HepG2 (cell line): ENCODE measurements around the gene WLS. TPM values are rescaled to one million over a fixed set of nuclear protein-coding genes. Genes with fewer than 3 reads are reported as not detected.

Experiments
- ATAC-seq: fragments of 200-7000 bp; cut with Tn5 transposase; 3 replicates; pipeline ENCODE4 v1.9.1; 2020; ENCODE audit warnings: mild to moderate bottlenecking, moderate library complexity
- BruUV-seq: library from RNA; stranded (reverse); fragments of 400-500 nt; replicated peaks from 2 replicates; lab custom pipeline; 2021; lab: Mats Ljungman, UMichigan
- CTCF ChIA-PET: fragments of 300-600 bp; formaldehyde crosslinking; extraction: SDS; loops from one replicate; lab custom pipeline; 2021; ENCODE audit warnings: low total read pairs, inconsistent platforms, low intra/inter-chr PET ratio; lab: Yijun Ruan, JAX
- POLR2A ChIA-PET: fragments of 350-600 bp; sonication (Branson Sonifier 250); formaldehyde crosslinking; loops from one replicate; lab custom pipeline; 2020; ENCODE audit warnings: antibody characterized with exemption, inconsistent platforms; lab: Yijun Ruan, JAX
- DNase-seq: peaks from one replicate; pipeline ENCODE4 v3.0.0-alpha.2; 2015; ENCODE audit warnings: low spot score
- FAIRE-seq: peaks from 3 replicates; lab custom pipeline; 2011; peaks lifted over from hg19 to GRCh38; lab: Jason Lieb, UNC
- H2AFZ ChIP-seq: one replicate; pipeline ENCODE4 v1.6.1; 2011; ENCODE audit warnings: low read length, inconsistent platforms
- H3K27ac ChIP-seq: fragments of 300-600 bp; 3 replicates; pipeline ENCODE4 v1.8.0; 2011; ENCODE audit warnings: mixed run types, mild to moderate bottlenecking, mixed read lengths, low read length, inconsistent platforms; ENCODE audit not compliant: insufficient read depth; ENCODE audit errors: extremely low read length
- H3K27me3 ChIP-seq, 2 experiments: fragments of 200-600 bp in 1 of 2; 2 replicates in 1 of 2; 3 replicates in 1 of 2; pipeline versions ENCODE4 v1.6.0 to v1.8.0; 2011; ENCODE audit warnings: low read length in 2 of 2, mild to moderate bottlenecking in 2 of 2, moderate library complexity in 2 of 2, inconsistent platforms in 1 of 2; ENCODE audit not compliant: insufficient read depth in 2 of 2, control insufficient read depth in 1 of 2
- H3K36me3 ChIP-seq, 2 experiments: fragments of 200-600 bp in 1 of 2; replicated peaks in 1 of 2; 2 replicates in 1 of 2; 3 replicates in 1 of 2; pipeline versions ENCODE4 v1.5.1 to v1.8.0; 2011; ENCODE audit warnings: low read length in 2 of 2, inconsistent platforms in 1 of 2; ENCODE audit not compliant: insufficient read depth in 2 of 2, control insufficient read depth in 1 of 2
- H3K4me1 ChIP-seq: 2 replicates; pipeline ENCODE4 v1.5.1; 2012; ENCODE audit warnings: low read length, inconsistent platforms; ENCODE audit not compliant: insufficient read depth
- H3K4me2 ChIP-seq: 2 replicates; pipeline ENCODE4 v1.6.0; 2011; ENCODE audit warnings: low read depth, low read length, inconsistent platforms
- H3K4me3 ChIP-seq, 3 experiments: fragments of 200-600 bp in 1 of 3; sonication (generic), shearing (Covaris generic) in 1 of 3; replicated peaks in 1 of 3; 2 replicates each; pipeline ENCODE4 v1.5.1; 2011 to 2016; ENCODE audit warnings: low read length in 3 of 3, inconsistent platforms in 2 of 3, low read depth in 2 of 3, mild to moderate bottlenecking in 2 of 3, control low read depth in 1 of 3, mixed read lengths in 1 of 3; ENCODE audit not compliant: insufficient read depth in 1 of 3
- H3K79me2 ChIP-seq: one replicate; pipeline ENCODE4 v1.6.1; 2011; ENCODE audit warnings: low read length, inconsistent platforms; ENCODE audit not compliant: insufficient read depth
- H3K9ac ChIP-seq: 2 replicates; pipeline ENCODE4 v1.6.0; 2011; ENCODE audit warnings: mild to moderate bottlenecking, low read depth, low read length, inconsistent platforms; ENCODE audit not compliant: insufficient read depth
- H3K9me3 ChIP-seq: 2 replicates; pipeline ENCODE4 v1.5.1; 2012; ENCODE audit warnings: mild to moderate bottlenecking, low read length
- H4K20me1 ChIP-seq: 2 replicates; pipeline ENCODE4 v1.6.0; 2011; ENCODE audit warnings: inconsistent platforms, mild to moderate bottlenecking, low read length, moderate library complexity; ENCODE audit not compliant: insufficient read depth
- ATF2 ChIP-seq: sonication (generic); formaldehyde crosslinking; IDR thresholded peaks from 2 replicates; pipeline ENCODE4 v1.4.0; 2020; ENCODE audit warnings: missing genetic modification reagents
- DDIT3 ChIP-seq: sonication (generic); formaldehyde crosslinking; IDR thresholded peaks from 2 replicates; pipeline ENCODE4 v1.4.0; 2020; ENCODE audit warnings: mild to moderate bottlenecking, missing genetic modification reagents
- KLF9 ChIP-seq: IDR thresholded peaks from 2 replicates; pipeline ENCODE4 v1.6.1; 2016; ENCODE audit warnings: low read depth
- PHF21A ChIP-seq: sonication (generic); formaldehyde crosslinking; IDR thresholded peaks from 2 replicates; pipeline ENCODE4 v1.5.0; 2020; ENCODE audit warnings: mild to moderate bottlenecking, missing genetic modification reagents
- POLR2AphosphoS5 ChIP-seq: IDR thresholded peaks from 2 replicates; pipeline ENCODE4 v1.6.1; 2012; ENCODE audit warnings: low read depth, low read length
- REST ChIP-seq, 2 experiments: IDR thresholded peaks; 2 replicates each; pipeline ENCODE4 v1.6.1; 2011 to 2012; ENCODE audit warnings: low read length in 2 of 2, borderline replicate concordance in 1 of 2, low read depth in 1 of 2, mild to moderate bottlenecking in 1 of 2, moderate library complexity in 1 of 2
- SAP130 ChIP-seq: IDR thresholded peaks from 2 replicates; pipeline ENCODE4 v1.6.1; 2016; ENCODE audit warnings: low read depth
- TOE1 ChIP-seq: sonication (generic); formaldehyde crosslinking; IDR thresholded peaks from 2 replicates; pipeline ENCODE4 v1.4.0; 2020; ENCODE audit warnings: mild to moderate bottlenecking, missing genetic modification reagents
- ZBTB37 ChIP-seq: sonication (generic); formaldehyde crosslinking; IDR thresholded peaks from 2 replicates; pipeline ENCODE4 v1.4.0; 2020; ENCODE audit warnings: mild to moderate bottlenecking, missing genetic modification reagents
- ZNF142 ChIP-seq: sonication (generic); formaldehyde crosslinking; IDR thresholded peaks from 2 replicates; pipeline ENCODE4 v1.4.0; 2020; ENCODE audit warnings: missing genetic modification reagents
- ZNF3 ChIP-seq: IDR thresholded peaks from 2 replicates; pipeline ENCODE4 v1.7.0; 2017; ENCODE audit warnings: inconsistent platforms
- ZNF451 ChIP-seq: sonication (generic); formaldehyde crosslinking; IDR thresholded peaks from 2 replicates; pipeline ENCODE4 v1.5.0; 2020; ENCODE audit warnings: mild to moderate bottlenecking, missing genetic modification reagents
- ZNF547 ChIP-seq: sonication (generic); formaldehyde crosslinking; IDR thresholded peaks from 2 replicates; pipeline ENCODE4 v1.5.1; 2020; ENCODE audit warnings: mild to moderate bottlenecking, missing genetic modification reagents
- WGBS: methylation state at CpG from one replicate; pipeline ENCODE4 v1.1.6; 2017; ENCODE audit warnings: low lambda C conversion rate; 5-methylcytosine and 5-hydroxymethylcytosine counted together
- in situ Hi-C: cut with HindIII; loops from 2 replicates; pipeline ENCODE4 v1.10.0; 2017; ENCODE audit warnings: low pct_unique_long_range_greater_than_20kb; ENCODE audit not compliant: extremely low pct_ligation_motif_present
- intact Hi-C: fragments of 100-400 bp; cut with micrococcal nuclease; formaldehyde crosslinking; loops from one replicate; pipeline ENCODE4 v1.10.0; 2022; ENCODE audit not compliant: unreplicated experiment
- polyA plus RNA-seq, 8 experiments: library from polyadenylated mRNA; depleted of rRNA in 3 of 8; stranded (reverse) in 7 of 8; unstranded in 1 of 8; fragments of >200 nt; fragmentation: Illumina TruSeq in 4 of 8; extraction: Trizol in 4 of 8; gene quantifications; 2 replicates each; pipeline versions ENCODE4 v1.2.1 to v1.2.3, GENCODE V29; 2011 to 2016; ENCODE audit warnings: low read depth in 4 of 8, missing spikeins in 1 of 8, mixed read lengths in 1 of 8; ENCODE audit not compliant: insufficient read depth in 1 of 8
- total RNA-seq, 5 experiments: library from RNA; depleted of rRNA; stranded (reverse); fragments of >200 nt; fragmentation: Illumina TruSeq; extraction: Trizol; gene quantifications; 2 replicates each; pipeline ENCODE4 v1.2.3, GENCODE V29; 2016; ENCODE audit warnings: low read depth in 1 of 5

WLS gene
- total and polyA plus RNA-seq, 2 of the 13 experiments (the other 11 are each of a cell fraction or from before 2014, with no cell fraction given), result not detected

GRCh38 chr1:68100571-68100970 lies 131.8 kb downstream of the WLS start:
- no peak for ATAC-seq
- intact Hi-C loops (no loop called here), in situ Hi-C loops (no loop called here)
- H2AFZ ChIP-seq, result no peak overlapping the region
- H3K36me3 ChIP-seq, result no peaks in the 10 kb centered on the region
- CTCF ChIA-PET, result no interaction called here
- H3K9ac ChIP-seq, result no peak overlapping the region
- no peaks in the 10 kb centered on the region for H3K9me3 ChIP-seq
- H4K20me1 ChIP-seq, result no peaks in the 10 kb centered on the region
- H3K4me1 ChIP-seq, result no peaks in the 10 kb centered on the region
- WGBS, result 3% methylated on average over 2 of the region's 2 CpGs
- H3K4me3 ChIP-seq, result no peak overlapping the region
- no peaks in the 10 kb centered on the region for H3K79me2 ChIP-seq
- POLR2A ChIA-PET, result no interaction called here
- BruUV-seq, result no TSS peak
- DNase-seq, result no peak
- no peak overlapping the region for H3K4me2 ChIP-seq
- no peak overlapping the region for H3K27ac ChIP-seq
- 0 out of 5 replicates have a peak, but pooled peaks cover 0 to 3% of the 10 kb centered on the region in 2 experiments for H3K27me3 ChIP-seq
- FAIRE-seq, result no peak
- TF ChIP-seq ZNF547, result no peak
- TF ChIP-seq ATF2 (CRISPR knock-in tag), result no peak
- no peak for TF ChIP-seq ZNF142 (CRISPR knock-in tag)
- no peak for TF ChIP-seq ZBTB37
- no peak for TF ChIP-seq REST (IDR thresholded peaks at IDR 0.05; ENCODE audit: borderline replicate concordance in 1 of 2, low read depth in 1 of 2, low read length in 2 of 2)
- no peak for TF ChIP-seq KLF9 (CRISPR knock-in tag)
- no peak for TF ChIP-seq TOE1 (CRISPR knock-in tag)
- TF ChIP-seq SAP130 (CRISPR knock-in tag), result no peak
- no peak for TF ChIP-seq DDIT3
- no peak for TF ChIP-seq ZNF3 (CRISPR knock-in tag)
- TF ChIP-seq POLR2AphosphoS5, result no peak
- no peak for TF ChIP-seq PHF21A (CRISPR knock-in tag)
- no peak for TF ChIP-seq ZNF451 (CRISPR knock-in tag)
